HEK293 (cell line): ENCODE data around the gene GANAB.

Experiments used
- CTCF ChIP-seq: fragments of 450-650 bp; formaldehyde crosslinking; IDR thresholded peaks from 2 replicates; pipeline ENCODE4 v1.5.1; 2016; ENCODE audit warnings: missing biosample characterization, missing genetic modification characterization
- ZNF302 ChIP-seq: fragments of 450-650 bp; formaldehyde crosslinking; IDR thresholded peaks from 2 replicates; pipeline ENCODE4 v1.5.1; 2016; ENCODE audit warnings: missing biosample characterization, missing genetic modification characterization, low read depth
- ZSCAN16 ChIP-seq: fragments of 450-650 bp; formaldehyde crosslinking; IDR thresholded peaks from 2 replicates; pipeline ENCODE4 v1.5.1; 2016; ENCODE audit warnings: missing biosample characterization, missing genetic modification characterization

GRCh38 chr11:62607714-62608113, 38.7 kb downstream of the GANAB start:
- TF ChIP-seq ZNF302 (tag by site-specific recombination) (no peak), CTCF (tag by site-specific recombination) (no peak), ZSCAN16 (tag by site-specific recombination) (no peak)
